ENCODE measurements around the gene SLC5A12. TPM values are rescaled to one million over a fixed set of nuclear protein-coding genes. Genes with fewer than 3 reads are reported as not detected.

Gene SLC5A12, protein sequence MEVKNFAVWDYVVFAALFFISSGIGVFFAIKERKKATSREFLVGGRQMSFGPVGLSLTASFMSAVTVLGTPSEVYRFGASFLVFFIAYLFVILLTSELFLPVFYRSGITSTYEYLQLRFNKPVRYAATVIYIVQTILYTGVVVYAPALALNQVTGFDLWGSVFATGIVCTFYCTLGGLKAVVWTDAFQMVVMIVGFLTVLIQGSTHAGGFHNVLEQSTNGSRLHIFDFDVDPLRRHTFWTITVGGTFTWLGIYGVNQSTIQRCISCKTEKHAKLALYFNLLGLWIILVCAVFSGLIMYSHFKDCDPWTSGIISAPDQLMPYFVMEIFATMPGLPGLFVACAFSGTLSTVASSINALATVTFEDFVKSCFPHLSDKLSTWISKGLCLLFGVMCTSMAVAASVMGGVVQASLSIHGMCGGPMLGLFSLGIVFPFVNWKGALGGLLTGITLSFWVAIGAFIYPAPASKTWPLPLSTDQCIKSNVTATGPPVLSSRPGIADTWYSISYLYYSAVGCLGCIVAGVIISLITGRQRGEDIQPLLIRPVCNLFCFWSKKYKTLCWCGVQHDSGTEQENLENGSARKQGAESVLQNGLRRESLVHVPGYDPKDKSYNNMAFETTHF
- 10 to 100 TPM; 52.0 to 70.1 (median 52.2) TPM for polyA plus RNA-seq (ENCODE audit: insufficient read length in 3 of 3)

DNA sequence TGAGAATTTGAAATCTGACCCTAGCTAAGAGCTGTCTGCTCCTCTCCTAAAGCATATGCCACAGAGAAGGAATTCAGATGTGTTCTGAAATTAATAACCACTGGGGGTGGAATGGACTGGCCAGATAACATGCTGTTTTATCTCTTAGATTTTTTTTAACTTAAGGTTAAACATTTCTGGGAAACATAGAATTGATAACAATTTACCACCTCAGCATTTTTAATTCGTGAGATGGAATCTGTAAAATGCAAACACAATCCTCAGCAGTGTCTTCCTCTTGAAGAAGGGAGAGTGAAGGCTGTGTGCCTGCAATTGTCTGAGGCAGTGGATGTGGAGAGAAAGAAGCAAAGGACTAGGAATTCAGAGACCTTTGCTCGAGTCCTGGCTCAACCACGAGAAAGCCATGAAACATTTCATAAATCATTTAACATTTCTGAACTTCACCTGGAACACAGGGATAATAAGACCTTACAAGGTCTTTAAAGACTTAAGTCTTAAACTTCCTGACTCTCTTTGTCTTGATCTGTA, at the start of gene SLC5A12:
Gene SLC5A12, minus strand, starts transcription at position 113 of the 528 bp plus-strand sequence. CDS start 346 bp downstream, outside the sequence.
- DNase-seq (ENCODE audit: low read depth in 3 of 3, low spot score in 2 of 3) = no peak

DNA sequence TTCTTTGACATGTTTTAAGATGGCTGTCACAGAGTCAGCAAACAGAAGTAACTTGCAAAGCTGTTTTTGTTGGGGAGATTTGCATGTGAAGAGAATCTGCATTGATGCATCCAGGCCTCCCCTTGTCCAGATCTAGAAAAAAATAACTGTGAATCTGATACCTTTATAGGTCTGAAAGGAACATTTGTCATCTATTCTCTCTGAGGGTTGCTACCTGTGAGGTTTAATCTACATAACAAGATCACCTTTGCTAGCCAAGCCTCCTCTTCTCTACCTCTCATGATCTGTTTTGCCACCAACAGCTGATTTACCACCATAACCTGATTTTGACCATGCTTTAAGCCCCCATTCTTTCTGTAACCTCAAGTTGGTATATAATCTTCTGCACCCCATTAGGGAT, 47.2 kb upstream of the SLC5A12 start:
- DNase-seq (ENCODE audit: low read depth in 3 of 3, low spot score in 2 of 3) = no peak

DNA sequence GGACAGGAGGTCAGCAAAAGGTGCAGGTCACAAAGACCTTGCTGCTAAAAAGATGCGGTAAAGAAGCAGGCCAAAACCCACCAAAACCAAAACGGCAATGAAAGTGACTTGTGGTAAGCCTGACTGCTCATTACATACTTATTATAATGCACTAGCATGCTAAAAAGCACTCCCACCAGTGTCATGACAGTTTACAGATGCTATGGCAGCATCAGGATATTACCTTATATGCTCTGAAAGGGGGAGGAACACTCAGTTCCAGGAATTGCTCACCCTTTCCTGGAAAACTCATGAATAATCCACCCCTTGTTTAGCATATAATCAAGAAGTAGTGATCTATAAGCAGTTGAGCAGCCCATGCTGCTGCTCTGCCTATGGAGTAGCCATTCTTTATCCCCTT, 45.2 kb upstream of the SLC5A12 start:
- no peak for DNase-seq (ENCODE audit: low read depth in 3 of 3, low spot score in 2 of 3)

DNA sequence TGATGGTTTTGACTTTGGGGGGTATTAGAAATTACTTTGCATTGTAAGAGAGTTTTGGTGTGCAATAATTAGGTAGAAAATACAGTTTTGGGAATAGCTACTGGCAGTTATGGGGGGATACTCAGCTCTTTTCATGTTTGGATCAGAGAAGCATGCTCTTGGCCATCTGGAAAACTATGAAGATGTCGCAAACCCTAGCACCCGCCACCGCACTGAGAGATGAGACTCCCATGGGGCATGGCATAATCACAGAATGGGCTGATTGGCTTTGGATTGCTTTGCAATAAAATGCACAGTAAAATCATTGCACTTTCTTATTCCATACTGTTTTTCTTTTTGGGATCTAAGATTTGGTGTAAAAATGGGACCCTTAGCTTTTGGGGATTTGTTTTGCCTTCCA, 43.5 kb upstream of the SLC5A12 start:
- DNase-seq (ENCODE audit: low read depth in 3 of 3, low spot score in 2 of 3) = no peak

DNA sequence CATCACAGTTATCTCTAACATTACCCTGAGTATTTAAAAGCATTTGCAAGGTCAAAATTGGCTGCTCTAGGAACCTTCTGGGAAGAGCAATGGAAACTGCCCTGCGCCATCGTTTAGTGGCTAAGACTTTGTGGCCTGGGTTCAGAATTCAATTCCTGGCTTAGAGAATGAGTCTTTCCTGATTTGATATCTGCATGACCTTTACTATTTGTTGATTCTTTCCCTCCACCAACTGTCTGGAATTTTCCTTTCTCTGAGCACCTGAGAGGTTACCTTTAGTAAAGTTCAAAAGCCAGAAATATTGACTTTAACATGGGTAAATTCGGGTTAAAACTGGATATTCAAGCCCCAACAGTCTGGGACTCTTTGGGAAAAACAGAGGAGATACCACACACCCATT, 43.0 kb upstream of the SLC5A12 start:
- no peak for DNase-seq (ENCODE audit: low read depth in 3 of 3, low spot score in 2 of 3)

DNA sequence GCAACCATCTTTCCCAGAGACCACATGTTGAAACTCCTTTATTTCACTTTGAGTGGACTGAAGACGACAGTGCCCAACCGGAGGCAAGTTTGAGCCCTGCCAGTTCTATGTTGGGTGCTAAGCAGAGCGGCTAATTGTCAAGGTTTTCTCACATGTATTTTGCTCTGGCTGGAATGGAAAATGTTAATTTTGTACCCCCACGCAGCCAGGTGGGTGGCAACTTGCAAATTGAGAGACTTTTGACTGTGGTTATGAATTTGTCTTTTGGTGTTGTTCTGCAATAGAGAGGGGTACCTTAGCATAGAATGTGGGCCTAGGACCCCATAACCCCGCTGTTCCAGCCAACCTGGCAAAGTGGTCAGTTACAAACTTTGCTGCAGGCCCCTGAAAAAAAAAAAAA, 42.5 kb upstream of the SLC5A12 start:
- DNase-seq (ENCODE audit: low read depth in 3 of 3, low spot score in 2 of 3) = no peak

DNA sequence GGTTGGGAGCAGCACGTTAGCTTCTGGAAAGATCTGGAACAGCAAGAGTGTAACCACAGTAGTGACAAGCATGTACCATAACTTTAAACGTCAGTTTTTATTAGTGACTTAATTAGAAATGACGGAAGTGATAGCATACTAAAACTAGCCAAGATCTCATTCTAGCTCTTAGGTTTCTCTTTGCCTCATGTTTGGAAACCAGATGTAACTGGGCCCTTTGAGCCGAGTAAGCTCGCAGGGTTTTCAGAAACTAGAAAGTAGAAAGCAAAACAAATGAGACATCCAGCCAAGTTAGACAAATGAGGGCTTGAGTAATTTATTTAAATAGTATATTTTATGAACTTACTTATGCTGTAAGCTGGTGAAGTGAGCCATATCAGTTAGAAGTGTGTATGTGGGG, 40.2 kb upstream of the SLC5A12 start:
- no peak for DNase-seq (ENCODE audit: low read depth in 3 of 3, low spot score in 2 of 3)

DNA sequence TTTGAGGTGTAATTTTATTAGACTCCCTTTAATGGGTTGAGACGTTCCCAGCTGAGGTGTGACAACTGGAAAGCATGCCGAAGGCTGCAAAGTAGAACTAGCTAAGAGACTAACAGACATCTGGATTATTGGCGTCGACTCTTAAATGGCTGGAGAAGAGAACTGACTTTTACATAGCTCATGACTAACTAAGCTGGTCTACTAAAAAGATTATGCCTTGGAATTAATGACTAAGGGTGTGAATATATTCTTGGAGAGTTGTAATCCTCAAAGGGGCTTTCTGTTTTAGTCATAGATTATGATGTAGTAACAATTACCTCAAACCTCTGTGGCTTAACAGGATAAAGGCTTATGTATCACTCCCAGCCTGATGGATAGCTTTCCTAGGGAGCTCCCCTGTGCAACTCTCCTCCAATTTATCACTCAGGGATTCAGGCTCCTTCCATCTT, 39.5 kb upstream of the SLC5A12 start:
- DNase-seq (ENCODE audit: low read depth in 3 of 3, low spot score in 2 of 3) = no peak

DNA sequence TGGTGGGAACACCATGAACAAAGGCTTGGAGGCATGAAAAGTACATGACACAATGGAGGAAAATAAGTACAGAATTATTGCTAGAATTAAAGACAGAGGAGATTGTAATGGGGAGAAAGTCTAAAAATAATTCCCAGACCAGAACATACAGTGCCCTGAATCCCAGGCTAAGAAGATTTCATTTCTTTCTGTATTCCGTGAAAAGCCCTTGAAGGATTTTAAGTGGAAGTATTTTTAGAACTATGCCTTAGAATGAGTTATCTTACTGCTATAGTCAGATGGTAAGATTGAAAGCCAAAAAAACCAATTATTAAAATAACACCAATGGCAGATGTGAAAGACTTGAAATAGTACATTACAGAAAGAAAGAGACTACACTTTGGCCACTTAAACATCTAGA, 36.1 kb upstream of the SLC5A12 start:
- no peak for DNase-seq (ENCODE audit: low read depth in 3 of 3, low spot score in 2 of 3)

DNA sequence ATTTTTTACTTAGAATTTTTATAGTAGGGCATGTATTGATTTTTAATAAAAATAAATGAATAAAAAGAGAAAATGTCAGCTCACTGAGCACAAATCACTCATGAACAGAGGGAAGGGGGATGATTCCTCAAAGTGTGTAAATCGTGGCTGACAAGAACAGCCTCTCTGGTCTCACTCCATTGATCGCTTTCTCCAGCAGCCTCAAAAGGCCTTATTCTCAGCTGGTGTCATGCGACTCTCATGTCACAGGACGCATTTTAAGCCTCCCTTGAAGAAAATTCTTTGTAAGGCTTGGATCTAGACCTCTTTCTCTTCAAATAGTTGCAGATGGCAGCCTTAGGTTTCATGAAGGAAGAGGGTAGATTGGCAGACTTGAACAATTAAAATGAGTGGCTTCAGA, 33.9 kb upstream of the SLC5A12 start:
- DNase-seq (ENCODE audit: low read depth in 3 of 3, low spot score in 2 of 3) = no peak

DNA sequence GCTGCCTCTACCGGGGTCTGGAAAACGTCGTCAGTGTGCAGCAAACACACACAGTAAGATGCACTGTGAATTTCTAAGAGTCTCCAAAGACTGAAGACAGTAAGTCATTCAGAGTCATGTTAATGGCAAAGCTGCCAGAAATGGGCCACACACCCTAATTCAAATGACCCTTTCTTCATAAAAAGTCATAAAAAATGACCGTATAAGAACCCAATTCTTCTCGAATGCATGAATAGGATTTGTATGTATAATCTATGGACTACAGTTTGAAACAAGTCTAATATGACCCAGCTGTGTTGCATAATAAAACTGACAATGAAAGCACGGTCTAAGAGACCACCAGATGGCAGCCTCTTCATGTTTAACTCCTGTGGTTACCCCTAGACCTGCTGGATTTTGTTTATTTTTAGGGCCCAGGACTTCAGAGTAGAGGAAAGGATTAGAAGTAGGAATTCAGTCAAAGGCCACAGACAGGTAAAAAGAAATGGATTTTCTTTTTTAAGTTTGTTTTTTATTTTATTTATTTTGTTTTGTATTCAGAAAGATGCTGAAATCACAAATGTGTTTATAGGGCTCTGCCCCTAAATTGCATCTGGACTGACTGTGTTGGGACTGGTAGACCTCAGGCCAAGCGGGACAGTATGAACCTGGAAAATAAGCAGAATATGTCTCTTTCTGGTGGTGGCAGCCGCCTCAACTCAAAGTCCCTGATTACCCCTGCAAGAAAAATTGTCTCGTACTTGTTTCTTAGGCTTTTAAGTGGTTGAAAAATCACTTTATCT, 32.1 kb upstream of the SLC5A12 start:
- DNase-seq (ENCODE audit: low read depth in 3 of 3, low spot score in 2 of 3) = peak; percentile 62 to 66 (median 63)

DNA sequence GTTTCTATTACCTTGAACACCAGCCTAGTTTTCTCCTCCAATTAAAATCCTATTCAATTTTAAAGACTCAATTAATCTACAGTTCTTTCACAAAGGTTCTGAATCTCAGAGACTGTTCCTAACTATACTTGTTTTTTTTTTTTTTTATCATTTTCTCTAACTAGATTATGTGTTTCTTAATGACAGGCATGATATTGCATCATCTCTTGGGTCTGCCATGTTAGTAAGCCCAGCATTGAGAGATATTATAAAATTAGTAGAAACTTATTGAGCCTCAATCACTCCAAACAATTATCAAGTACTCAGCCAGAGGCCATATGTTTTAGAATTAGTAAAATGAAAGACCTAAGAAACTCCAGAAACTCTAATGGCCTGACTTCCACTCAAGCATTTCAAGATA, 28.1 kb upstream of the SLC5A12 start:
- DNase-seq (ENCODE audit: low read depth in 3 of 3, low spot score in 2 of 3) = no peak

DNA sequence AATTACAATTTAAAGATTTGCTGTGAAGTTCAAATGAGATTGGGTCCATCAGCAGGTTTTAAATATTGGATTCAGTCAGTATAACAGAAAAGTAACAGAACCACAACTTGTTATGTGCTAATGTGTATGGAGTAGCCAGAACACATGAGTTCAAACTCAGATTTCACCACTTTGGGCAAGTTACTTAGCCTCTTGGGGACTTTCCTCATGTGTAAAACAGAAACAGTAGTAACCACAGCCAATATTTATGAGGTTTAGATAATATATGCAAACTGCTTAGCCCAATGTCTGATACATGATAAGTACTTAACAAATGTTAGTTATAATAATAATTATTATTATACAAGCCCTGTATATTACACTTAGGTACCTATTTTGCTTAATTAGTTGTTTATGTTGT, 21.8 kb upstream of the SLC5A12 start:
- DNase-seq (ENCODE audit: low read depth in 3 of 3, low spot score in 2 of 3) = no peak

DNA sequence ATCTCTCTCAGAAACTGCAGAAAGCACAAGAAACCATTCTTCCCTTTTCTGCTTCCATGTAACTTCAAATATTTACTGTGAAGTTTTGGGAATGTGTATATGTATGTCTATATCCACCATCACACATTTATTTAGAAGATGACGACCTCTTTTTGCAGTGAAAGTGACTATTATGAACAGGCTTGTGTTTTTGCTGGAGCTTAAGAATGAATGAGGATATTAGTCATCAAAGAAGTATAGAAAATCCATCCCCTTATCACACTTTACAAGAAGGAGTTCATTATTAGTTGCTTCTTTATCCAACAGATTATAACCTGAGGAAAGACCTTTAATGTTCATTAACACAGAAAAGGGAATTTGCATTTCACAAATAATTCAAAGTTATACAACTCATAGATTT, 21.1 kb upstream of the SLC5A12 start:
- DNase-seq (ENCODE audit: low read depth in 3 of 3, low spot score in 2 of 3) = no peak

DNA sequence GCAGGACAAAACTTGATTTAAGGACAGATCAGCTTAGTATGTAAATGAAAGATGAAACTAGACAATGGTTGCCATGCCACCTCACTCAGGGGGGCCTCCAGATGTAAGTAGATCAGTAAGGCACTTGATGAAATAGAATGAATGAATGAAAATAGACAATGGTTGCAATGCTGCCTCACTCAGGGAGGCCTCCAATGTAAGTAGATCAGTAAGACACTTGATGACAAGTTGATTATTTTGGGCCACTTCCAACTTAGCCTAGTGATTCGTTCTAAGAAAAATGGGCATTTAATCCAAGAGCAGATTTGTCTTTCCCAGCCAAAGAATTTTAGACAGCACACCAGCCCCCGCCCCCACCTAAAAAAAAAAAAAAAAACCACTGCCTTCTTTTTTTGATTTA, 19.2 kb upstream of the SLC5A12 start:
- no peak for DNase-seq (ENCODE audit: low read depth in 3 of 3, low spot score in 2 of 3)

DNA sequence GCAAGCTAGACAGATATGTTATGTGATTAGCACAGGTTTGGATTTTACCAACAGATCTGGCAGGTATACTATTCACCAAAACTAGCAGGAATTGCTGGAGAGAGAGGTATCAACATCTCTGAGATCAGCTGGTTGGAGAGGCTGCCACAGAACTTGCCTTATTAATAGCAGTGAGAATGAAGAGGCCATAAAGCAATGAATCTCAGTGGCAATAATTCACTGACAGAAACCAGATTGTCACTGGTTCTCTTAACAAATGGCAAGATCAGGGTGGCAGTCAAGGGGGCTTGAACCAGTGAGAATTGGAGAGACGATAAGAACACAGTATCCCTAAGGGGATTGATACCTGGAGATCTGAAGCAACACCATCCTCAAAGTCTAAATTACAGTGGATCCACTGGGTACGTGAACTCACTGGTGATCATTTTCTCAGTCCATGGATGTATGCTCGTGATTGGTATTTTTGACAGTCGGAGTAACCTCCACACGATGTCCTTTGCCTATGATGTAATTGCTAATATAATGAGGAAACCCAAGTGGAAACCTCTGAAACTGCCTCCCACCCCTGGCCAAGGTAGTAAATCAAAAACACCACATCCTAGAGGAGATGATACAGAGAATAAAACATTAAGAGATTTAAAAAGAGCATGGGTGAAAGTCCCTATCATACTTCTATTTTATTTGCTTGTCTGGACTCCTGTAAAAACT, 17.7 kb upstream of the SLC5A12 start:
- no peak for DNase-seq (ENCODE audit: low read depth in 3 of 3, low spot score in 2 of 3)

DNA sequence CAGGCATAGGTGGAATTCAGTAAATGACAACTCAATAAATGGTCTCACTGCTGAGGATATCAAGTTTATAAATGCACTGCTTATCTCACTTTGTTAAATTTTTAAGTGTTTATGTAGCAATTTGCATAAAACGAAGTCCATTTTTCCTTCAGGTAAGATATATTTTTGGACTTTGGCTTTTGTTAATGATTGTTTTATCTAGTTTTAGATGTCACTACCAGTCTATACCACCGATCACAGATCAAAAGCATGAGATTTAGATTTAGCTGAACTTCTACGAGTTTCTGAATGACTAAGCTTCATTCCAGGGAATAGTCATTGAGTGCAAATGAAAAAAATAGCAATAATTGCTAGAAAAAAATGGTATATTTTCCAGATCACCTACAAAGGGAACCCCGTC, 12.8 kb upstream of the SLC5A12 start:
- DNase-seq (ENCODE audit: low read depth in 3 of 3, low spot score in 2 of 3) = no peak

DNA sequence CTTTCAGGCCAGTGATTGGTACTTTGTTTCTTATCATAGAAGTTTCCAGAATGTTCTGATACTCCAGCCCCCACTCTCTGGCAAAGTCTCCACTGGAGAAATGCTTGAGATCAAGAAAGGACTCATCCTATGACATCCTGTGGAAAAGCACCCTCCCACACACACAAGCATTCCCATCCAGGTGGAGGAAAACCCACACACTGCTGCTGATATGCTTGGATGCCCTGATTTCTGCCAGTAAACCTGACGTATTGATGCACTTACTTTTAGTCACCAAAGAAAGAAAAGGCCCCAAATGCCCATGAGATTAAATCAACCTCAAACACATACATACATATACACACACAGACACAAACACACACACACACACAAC, 9.2 kb upstream of the SLC5A12 start:
- DNase-seq (ENCODE audit: low read depth in 3 of 3, low spot score in 2 of 3) = no peak

DNA sequence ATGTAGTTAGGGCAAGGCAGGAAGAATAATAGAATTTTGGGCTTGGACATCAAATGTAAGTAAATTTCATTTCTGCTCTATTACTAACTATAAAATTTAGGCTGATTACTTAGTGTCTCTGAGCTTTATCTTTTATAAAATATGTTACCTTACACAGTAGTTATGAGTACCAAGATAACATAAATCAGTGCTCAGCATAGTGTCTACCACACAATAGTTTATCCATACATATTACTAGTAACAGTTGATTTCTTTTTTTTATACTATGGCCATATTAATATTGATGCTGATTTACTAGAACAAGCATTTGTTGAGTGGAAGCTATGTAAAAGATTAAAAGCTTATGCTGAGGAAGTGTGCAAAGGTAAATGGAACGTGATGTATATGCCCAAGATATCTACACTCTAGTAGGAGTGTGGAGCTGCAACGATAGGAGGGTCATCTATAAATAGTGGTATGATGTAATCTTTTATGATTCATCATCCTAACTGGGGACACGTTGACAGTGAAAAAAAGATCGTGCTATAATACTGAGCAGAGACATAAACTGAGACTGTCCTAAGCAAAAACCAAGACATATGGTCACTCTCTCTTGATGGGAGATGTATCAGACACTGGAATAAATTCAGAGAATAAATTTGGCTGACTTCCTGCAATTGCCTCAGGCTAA, 8.7 kb upstream of the SLC5A12 start:
- DNase-seq (ENCODE audit: low read depth in 3 of 3, low spot score in 2 of 3) = no peak

DNA sequence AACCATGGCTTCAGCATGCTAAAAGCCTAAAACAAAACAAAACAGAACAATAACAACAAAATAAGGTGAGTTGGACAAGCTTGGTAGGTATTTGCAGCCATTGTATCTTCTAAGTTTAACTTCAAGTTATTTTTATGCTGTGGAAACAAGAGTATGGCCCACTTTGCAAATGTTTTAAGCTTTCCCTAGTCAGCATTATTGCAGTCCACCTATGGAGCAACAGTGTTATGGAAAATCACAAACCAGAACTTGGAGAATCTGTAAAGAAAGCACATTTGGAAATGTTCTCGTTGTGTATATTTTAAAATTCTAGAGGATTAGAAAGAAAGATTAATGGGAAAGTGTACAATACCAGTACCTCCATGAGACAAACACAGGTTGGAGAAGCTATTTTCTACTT, 7.4 kb upstream of the SLC5A12 start:
- no peak for DNase-seq (ENCODE audit: low read depth in 3 of 3, low spot score in 2 of 3)

All from right renal cortex interstitium (tissue), 3 donors.